NT2/D1 (cell line): ENCODE results near the gene TMC3.

Experiments
- DNase-seq: peaks from one replicate; pipeline ENCODE4 v3.0.0-alpha.2; 2011; ENCODE audit warnings: low read depth, low spot score
- H3K27me3 ChIP-seq: 2 replicates; pipeline ENCODE4 v1.6.0; 2011; ENCODE audit warnings: mild to moderate bottlenecking; ENCODE audit not compliant: insufficient read length, insufficient read depth
- H3K36me3 ChIP-seq: 2 replicates; pipeline ENCODE4 v1.6.1; 2011; ENCODE audit warnings: mild to moderate bottlenecking, low read length, mixed read lengths; ENCODE audit not compliant: insufficient read depth, insufficient read length
- H3K4me1 ChIP-seq: 2 replicates; pipeline ENCODE4 v1.5.1; 2011; ENCODE audit not compliant: insufficient read depth, insufficient read length
- H3K4me3 ChIP-seq: 2 replicates; pipeline ENCODE4 v1.5.1; 2011; ENCODE audit warnings: low read depth; ENCODE audit not compliant: insufficient read length
- H3K9ac ChIP-seq: 2 replicates; pipeline ENCODE4 v1.6.0; 2011; ENCODE audit warnings: low read depth; ENCODE audit not compliant: insufficient read length
- H3K9me3 ChIP-seq: 2 replicates; pipeline ENCODE4 v1.5.1; 2011; ENCODE audit warnings: mild to moderate bottlenecking, low read length; ENCODE audit not compliant: insufficient read depth
- SUZ12 ChIP-seq: IDR thresholded peaks from 2 replicates; pipeline ENCODE4 v1.6.1; 2011; ENCODE audit not compliant: insufficient read length, insufficient read depth; ENCODE audit errors: extremely low read depth
- YY1 ChIP-seq: IDR thresholded peaks from 2 replicates; pipeline ENCODE4 v1.6.1; 2011; ENCODE audit not compliant: insufficient read length, insufficient read depth
- ZNF274 ChIP-seq: IDR thresholded peaks from 2 replicates; pipeline ENCODE4 v1.6.1; 2011; ENCODE audit warnings: mild to moderate bottlenecking, low read depth, low read length

The TMC3 gene

DNA sequence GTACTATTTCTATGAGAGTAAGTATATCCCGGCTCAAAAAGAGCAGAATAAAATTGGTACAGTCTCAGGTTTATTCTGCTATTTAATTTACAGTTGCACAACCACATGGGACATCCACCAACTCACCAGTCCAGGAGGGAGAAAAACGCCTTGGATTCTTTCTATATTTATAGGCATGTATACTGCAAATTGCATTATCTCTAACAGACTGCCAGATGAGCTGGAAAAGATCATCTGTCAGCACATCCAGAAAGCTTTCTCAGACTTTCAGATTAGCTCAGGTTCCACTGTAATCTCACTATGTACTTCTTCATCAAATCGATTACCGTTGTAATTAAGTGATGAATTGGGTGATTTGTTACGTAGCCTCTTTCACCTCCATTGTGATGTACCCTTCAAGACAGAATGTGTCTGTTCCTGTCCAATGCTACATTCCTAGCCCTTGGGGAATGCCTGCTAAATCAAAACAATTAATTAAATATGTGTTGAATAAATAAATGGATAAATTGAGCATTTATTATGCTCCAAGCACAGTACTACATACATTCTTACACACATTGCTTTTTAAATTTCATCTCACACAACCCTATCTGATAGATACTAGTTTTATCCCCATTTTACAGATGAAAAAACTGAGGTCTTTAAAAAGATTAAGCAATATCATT lies 38.1 kb upstream of the TMC3 start:
- Histone ChIP-seq H3K9me3 (peaks cover 5% of the 10 kb centered on the region; the same call in 1 of the 2 replicates), H3K4me3 (no peak overlapping the region), H3K4me1 (peaks cover 4% of the 10 kb centered on the region), H3K36me3 (no peaks in the 10 kb centered on the region), H3K9ac (no peak overlapping the region), H3K27me3 (no peaks in the 10 kb centered on the region)
- TF ChIP-seq ZNF274 (no peak), SUZ12 (no peak), YY1 (no peak)
- no peak for DNase-seq

DNA sequence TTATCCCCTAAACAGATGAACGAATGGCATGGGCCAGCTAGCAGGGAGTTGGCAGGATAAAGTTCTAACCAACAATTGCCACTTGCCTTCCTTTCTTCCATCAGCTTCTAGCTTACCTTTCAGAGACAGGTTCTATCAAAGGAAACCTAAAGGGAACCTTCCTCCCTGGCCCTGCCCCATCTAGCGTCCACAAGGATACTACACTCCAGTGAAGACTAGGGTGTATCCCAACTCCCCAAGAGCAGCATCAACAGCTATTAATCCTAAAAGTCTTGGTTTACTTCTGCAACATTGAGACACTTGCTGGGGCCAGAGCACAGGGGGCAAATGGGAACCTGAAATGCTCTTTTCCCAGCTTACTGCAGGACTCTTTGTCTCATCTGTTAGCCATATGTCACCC lies 37.0 kb upstream of the TMC3 start:
- no peak overlapping the region for H3K4me3 ChIP-seq
- no peaks in the 10 kb centered on the region for H3K36me3 ChIP-seq
- peaks cover 5% of the 10 kb centered on the region; the same call in 1 of the 2 replicates for H3K9me3 ChIP-seq
- H3K9ac ChIP-seq: no peak overlapping the region
- DNase-seq: no peak
- H3K4me1 ChIP-seq: peaks cover 4% of the 10 kb centered on the region
- no peak for TF ChIP-seq YY1
- TF ChIP-seq ZNF274: no peak
- no peak for TF ChIP-seq SUZ12
- no peaks in the 10 kb centered on the region for H3K27me3 ChIP-seq

DNA sequence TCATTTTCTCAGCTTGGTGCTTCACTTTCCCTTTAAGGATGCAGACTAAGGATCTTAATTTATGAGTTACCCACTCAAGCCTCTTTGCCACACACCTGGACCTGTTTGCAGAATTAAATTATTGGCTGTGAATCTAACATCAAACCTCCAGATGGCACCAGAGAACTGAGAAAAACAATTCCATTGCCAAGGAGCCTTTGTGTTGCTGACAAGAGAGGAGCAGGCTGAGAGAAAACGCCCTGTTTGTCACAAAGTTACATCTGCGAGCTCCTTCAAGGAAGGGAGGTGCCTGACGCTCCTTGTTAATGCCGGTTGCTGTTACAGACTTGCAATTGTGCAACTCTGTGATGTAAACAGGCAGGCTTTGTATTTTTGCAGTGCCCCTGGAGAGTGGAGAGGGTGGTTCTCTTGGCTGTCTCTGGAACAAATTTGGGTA lies 36.3 kb upstream of the TMC3 start:
- no peaks in the 10 kb centered on the region for H3K27me3 ChIP-seq
- no peaks in the 10 kb centered on the region for H3K36me3 ChIP-seq
- peak; percentile 83 for DNase-seq
- H3K4me3 ChIP-seq: no peak overlapping the region
- peaks cover 4% of the 10 kb centered on the region for H3K4me1 ChIP-seq
- H3K9me3 ChIP-seq: peaks cover 5% of the 10 kb centered on the region; the same call in 1 of the 2 replicates
- no peak overlapping the region for H3K9ac ChIP-seq
- no peak for TF ChIP-seq SUZ12
- no peak for TF ChIP-seq ZNF274
- no peak for TF ChIP-seq YY1

GRCh38 chr15:81407718-81408117 lies 33.7 kb upstream of the TMC3 start:
- no peak for DNase-seq

DNA sequence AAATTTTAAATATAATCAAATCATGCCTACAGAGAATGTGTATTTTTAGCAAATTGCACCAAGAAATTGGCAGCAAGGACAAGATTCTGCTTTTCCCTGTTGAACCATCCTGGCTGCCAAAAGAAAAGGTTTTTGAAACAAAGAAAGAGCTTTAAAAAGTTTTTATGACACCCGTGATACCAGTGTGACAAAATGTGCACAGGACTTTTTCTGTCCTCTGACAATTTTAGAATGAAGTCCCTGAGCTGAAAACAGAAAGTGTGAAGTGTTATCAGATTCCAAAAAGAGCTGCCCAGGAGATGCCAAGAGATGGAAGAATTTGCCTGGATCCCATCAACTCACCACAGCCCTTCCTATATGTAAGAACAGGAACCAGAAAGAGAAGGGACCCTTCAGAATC lies 33.2 kb upstream of the TMC3 start:
- H3K4me3 ChIP-seq: no peak overlapping the region
- TF ChIP-seq YY1: no peak
- TF ChIP-seq ZNF274: no peak
- no peak for TF ChIP-seq SUZ12
- peaks cover 4% of the 10 kb centered on the region for H3K4me1 ChIP-seq
- H3K36me3 ChIP-seq: no peaks in the 10 kb centered on the region
- no peaks in the 10 kb centered on the region for H3K27me3 ChIP-seq
- no peak overlapping the region for H3K9ac ChIP-seq
- DNase-seq: no peak
- H3K9me3 ChIP-seq: no peaks in the 10 kb centered on the region

More at GRCh38 chr15:81407718-81408117, 33.7 kb upstream of the TMC3 start:
- peaks cover 4% of the 10 kb centered on the region for H3K4me1 ChIP-seq
- H3K4me3 ChIP-seq: no peak overlapping the region
- H3K9me3 ChIP-seq: no peaks in the 10 kb centered on the region
- no peaks in the 10 kb centered on the region for H3K27me3 ChIP-seq
- H3K36me3 ChIP-seq: no peaks in the 10 kb centered on the region
- TF ChIP-seq ZNF274: no peak
- no peak for TF ChIP-seq YY1
- no peak for TF ChIP-seq SUZ12
- no peak overlapping the region for H3K9ac ChIP-seq

DNA sequence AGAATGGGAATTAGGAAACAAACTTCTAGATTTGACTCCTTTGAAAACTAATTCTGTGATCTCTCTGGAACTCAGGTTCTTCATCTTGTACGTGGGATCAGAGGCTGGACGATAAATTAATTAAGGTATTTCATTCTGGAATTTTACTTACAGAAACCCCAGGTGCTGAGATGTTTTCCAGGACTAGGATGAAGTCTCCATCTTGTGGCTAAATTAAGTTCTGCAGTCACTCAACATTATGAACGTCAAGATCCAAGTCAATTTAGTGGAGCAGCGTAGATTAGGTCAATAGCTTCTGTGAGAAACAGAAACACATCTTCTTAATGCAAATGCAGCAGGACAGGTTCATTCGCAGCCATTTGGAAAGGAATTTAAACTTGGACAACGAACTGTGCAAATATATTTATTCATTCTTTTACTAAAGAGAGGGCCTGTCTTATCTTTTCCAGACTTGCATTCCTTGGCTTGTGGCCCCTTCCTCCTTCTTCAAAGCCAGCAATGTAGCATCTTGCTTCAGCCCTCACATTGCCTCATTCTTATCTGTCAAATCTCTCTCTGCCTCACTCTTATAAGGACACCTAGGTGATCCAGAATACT lies 26.7 kb upstream of the TMC3 start:
- Histone ChIP-seq H3K36me3 (no peaks in the 10 kb centered on the region), H3K9me3 (peaks cover 8% of the 10 kb centered on the region), H3K27me3 (no peaks in the 10 kb centered on the region), H3K9ac (no peak overlapping the region), H3K4me1 (no peaks in the 10 kb centered on the region), H3K4me3 (no peak overlapping the region)
- DNase-seq: peak; percentile 50
- TF ChIP-seq ZNF274: no peak
- no peak for TF ChIP-seq SUZ12
- TF ChIP-seq YY1: no peak

DNA sequence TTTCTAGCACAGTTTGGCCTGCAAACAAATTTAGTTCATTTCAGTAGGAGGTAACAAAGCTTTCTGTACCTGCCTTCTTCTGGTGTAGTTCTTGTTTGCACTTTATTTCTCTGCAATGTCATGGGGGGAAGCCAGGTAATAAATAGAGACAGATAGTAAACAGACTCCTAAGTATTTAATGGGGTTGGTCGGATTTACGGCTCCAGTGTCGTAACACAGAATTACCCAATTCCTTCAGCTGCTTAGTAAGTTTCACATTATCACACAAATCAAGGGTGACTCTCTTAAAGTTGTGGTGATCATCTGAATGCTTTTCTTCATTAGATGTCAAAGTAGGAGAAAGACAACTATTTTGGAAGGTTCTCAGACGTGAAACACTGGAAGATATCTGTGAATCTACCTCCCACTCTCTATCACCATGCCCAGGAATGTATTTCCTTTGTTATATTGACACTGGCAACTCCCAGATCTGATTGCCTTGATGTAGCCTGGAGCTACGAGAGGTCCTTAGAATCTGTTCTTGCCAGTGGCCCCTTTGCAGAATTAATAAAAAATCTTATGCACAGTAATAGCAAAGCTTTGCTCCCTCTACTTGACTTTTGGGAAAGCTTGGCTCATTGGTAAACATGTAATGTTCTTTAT lies 25.0 kb upstream of the TMC3 start:
- DNase-seq: no peak
- TF ChIP-seq SUZ12: no peak
- no peak for TF ChIP-seq ZNF274
- no peak for TF ChIP-seq YY1
- H3K9ac ChIP-seq: no peak overlapping the region
- no peaks in the 10 kb centered on the region for H3K27me3 ChIP-seq
- H3K9me3 ChIP-seq: peaks cover 8% of the 10 kb centered on the region
- no peaks in the 10 kb centered on the region for H3K4me1 ChIP-seq
- no peak overlapping the region for H3K4me3 ChIP-seq
- no peaks in the 10 kb centered on the region for H3K36me3 ChIP-seq
